ENCODE results near the gene PHTF2.
"Not testable (repeated sequence)": the region's sequence is repeated elsewhere in the genome, so short reads cannot be mapped to it uniquely, and the experiment has no call there.

Gene PHTF2

GRCh38 chr7:77999168-77999567 is 200.6 kb downstream of the PHTF2 start:
- DNase-seq = not testable (repeated sequence)

DNA sequence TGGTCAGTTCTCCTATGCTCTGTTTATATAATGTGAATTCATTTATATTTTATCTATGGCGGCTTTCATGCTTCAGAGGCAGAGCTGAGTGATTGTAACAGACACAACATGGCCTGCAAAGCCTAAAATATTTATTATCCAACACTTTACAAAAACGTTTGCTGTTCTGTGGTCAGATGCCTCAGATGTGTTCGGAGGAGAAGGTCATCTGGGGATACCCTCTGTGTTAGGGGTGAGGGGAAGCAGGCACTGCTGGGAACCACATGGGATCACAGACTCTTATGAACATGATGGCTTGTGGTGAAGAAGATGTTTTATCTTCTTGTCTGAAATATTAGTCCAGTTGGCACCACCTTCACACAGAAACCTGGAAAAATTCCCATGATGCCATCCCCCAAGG is 203.4 kb downstream of the PHTF2 start:
- no peak for DNase-seq

DNA sequence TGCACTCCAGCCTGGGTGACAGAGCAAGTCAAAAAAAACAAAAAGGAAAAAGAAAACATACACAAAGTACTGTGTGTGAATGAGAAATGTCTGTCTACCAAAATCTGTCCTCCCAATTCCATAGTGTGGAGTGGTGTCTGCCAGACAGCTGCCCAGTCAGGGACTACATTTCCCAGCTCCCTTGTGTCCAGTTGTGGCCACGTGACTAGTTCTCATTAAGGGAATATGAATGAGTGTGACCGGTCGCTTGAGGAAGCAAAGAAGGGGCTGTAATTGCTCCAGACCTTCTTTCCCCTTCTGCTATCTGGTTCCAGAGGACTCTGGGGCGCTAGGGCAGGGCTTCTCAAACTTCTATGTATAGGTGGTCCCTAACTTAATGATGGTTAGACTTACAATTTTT is 204.1 kb downstream of the PHTF2 start:
- DNase-seq = no peak

- DNase-seq = no peak
These were observed 207.6 kb downstream of the PHTF2 start for GRCh38 chr7:78006063-78006755.
